Measurements from ENCODE around the gene ANTKMT. TPM values are rescaled to one million over a fixed set of nuclear protein-coding genes. Genes with fewer than 3 reads are reported as not detected.

Gene ANTKMT
- total RNA-seq, 1 donor from 2014 or later: 27.5 TPM

GRCh38 chr16:698911-699671 is 21.9 kb upstream of the ANTKMT start:
- Mint-ChIP-seq H3K27me3 (ENCODE audit: low read depth) (peaks cover 93% of the 10 kb centered on the region), H3K4me1 (peaks cover 5% of the 10 kb centered on the region), H3K9me3 (no peaks in the 10 kb centered on the region), H3K36me3 (no peaks in the 10 kb centered on the region), H3K4me3 (no peak overlapping the region), H3K27ac (no peak overlapping the region)
- no peak for DNase-seq (ENCODE audit: low spot score in 2 of 2, unreplicated experiment in 2 of 2)
- no peak for TF ChIP-seq CTCF (IDR thresholded peaks at IDR 0.05; ENCODE audit: unreplicated experiment)

- Mint-ChIP-seq H3K36me3 (no peaks in the 10 kb centered on the region), H3K27ac (no peak overlapping the region), H3K9me3 (no peaks in the 10 kb centered on the region), H3K4me3 (no peak overlapping the region), H3K4me1 (no peaks in the 10 kb centered on the region), H3K27me3 (ENCODE audit: low read depth) (peaks cover 85% of the 10 kb centered on the region)
- peak; percentile 69 to 87 for DNase-seq (ENCODE audit: low spot score in 2 of 2, unreplicated experiment in 2 of 2)
- TF ChIP-seq CTCF (IDR thresholded peaks at IDR 0.05; ENCODE audit: unreplicated experiment): no peak
These were observed 20.0 kb upstream of the ANTKMT start for GRCh38 chr16:700684-701584.

DNA sequence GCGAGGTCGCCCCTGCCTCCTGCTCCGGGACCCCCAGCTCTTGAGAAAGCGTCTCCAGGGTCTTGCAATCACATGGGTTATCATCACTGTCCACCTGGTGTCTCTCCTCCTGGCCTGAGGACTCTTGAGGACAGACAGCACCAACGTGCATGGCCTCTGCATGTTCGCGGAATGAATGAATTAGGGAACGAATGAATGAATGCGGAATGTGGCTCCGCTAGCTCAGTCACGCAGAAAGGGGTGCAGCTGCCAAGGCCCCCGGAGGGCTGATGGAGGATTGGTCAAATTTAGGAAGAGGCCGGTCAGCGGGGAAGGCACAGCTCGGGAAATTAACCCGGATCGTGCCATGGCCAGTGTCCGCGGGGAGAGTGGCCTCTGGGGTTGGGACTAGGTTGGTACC is 18.6 kb upstream of the ANTKMT start:
- Mint-ChIP-seq H3K27ac (no peak overlapping the region), H3K4me3 (no peak overlapping the region), H3K27me3 (ENCODE audit: low read depth) (peaks cover 85% of the 10 kb centered on the region), H3K9me3 (no peaks in the 10 kb centered on the region), H3K36me3 (no peaks in the 10 kb centered on the region), H3K4me1 (no peaks in the 10 kb centered on the region)
- TF ChIP-seq CTCF (IDR thresholded peaks at IDR 0.05; ENCODE audit: unreplicated experiment): no peak
- no peak for DNase-seq (ENCODE audit: low spot score in 2 of 2, unreplicated experiment in 2 of 2)

DNA sequence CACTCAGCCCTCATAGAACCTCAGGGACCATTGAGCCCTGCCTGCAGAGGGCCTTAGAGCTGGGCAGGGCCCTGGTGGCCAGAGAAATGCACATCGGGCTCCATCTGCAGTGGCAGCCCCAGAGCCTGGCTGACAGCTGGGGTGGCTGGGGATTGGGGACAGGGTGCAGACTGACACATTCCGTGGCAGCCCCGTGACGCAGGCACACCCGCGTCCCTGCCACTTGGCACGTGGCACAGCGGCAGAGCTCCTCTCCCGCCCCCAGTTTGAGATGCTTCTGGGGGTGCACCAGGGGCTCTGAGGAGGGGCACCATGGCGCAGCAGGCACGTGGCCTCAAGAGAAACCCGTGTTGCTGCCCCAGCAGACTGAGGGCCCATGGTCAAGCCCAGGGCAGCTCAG is 17.5 kb upstream of the ANTKMT start:
- no peaks in the 10 kb centered on the region for H3K9me3 Mint-ChIP-seq

DNA sequence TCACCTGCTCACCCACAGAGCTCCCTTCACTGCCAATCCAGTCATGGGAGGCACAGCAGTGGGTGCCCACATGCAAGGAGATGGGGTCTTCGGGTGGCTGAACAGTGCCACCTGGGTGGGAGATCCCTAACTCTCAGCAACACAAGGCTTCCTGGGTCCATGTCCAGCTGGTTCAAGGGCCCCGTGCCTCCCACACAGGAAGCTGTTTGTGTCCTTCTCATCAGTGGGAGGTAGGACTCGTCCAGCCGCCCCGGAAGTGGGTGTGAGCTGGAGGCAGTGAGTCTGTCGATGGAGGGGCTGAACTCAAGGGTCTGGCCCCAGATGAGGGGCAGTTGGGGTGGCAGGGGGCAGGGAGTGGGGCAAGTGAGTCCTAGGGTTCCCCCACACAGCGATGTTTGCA is 16.9 kb upstream of the ANTKMT start:
- no peaks in the 10 kb centered on the region for H3K36me3 Mint-ChIP-seq
- no peak overlapping the region for H3K27ac Mint-ChIP-seq
- H3K4me1 Mint-ChIP-seq: no peaks in the 10 kb centered on the region
- H3K9me3 Mint-ChIP-seq: no peaks in the 10 kb centered on the region
- DNase-seq (ENCODE audit: low spot score in 2 of 2, unreplicated experiment in 2 of 2): no peak
- peaks cover 83% of the 10 kb centered on the region for H3K27me3 Mint-ChIP-seq (ENCODE audit: low read depth)
- no peak overlapping the region for H3K4me3 Mint-ChIP-seq
- TF ChIP-seq CTCF (IDR thresholded peaks at IDR 0.05; ENCODE audit: unreplicated experiment): no peak

More for the DNA sequence above, 17.5 kb upstream of the ANTKMT start:
- DNase-seq (ENCODE audit: low spot score in 2 of 2, unreplicated experiment in 2 of 2): no peak
- no peak overlapping the region for H3K4me3 Mint-ChIP-seq
- H3K27me3 Mint-ChIP-seq (ENCODE audit: low read depth): peaks cover 83% of the 10 kb centered on the region
- H3K36me3 Mint-ChIP-seq: no peaks in the 10 kb centered on the region
- no peak overlapping the region for H3K27ac Mint-ChIP-seq
- H3K4me1 Mint-ChIP-seq: no peaks in the 10 kb centered on the region
- no peak for TF ChIP-seq CTCF (IDR thresholded peaks at IDR 0.05; ENCODE audit: unreplicated experiment)

All from mesothelial cell of epicardium (in vitro differentiated cells).